GM10266 (cell line): ENCODE data around the gene MIF4GD.
A peak's percentile ranks its signal among the peaks of the same experiment; 100 is the strongest.

Experiments
- DNase-seq: peaks from one replicate; pipeline ENCODE4 v3.0.0; 2012; ENCODE audit errors: extremely low spot score
- CTCF ChIP-seq: IDR thresholded peaks from 2 replicates; pipeline ENCODE4 v1.5.1; 2012; ENCODE audit warnings: mild to moderate bottlenecking, low read depth; ENCODE audit not compliant: control insufficient read depth, insufficient read depth; ENCODE audit errors: missing control alignments

MIF4GD gene

GRCh38 chr17:75250009-75250471 lies 21.0 kb downstream of the MIF4GD start:
- peak; percentile 85 for DNase-seq
- TF ChIP-seq CTCF, result no peak

- TF ChIP-seq CTCF, result no peak
- no peak for DNase-seq
These were observed 21.5 kb downstream of the MIF4GD start for GRCh38 chr17:75249564-75249963.

- no peak for TF ChIP-seq CTCF
- DNase-seq, result no peak
These were observed 24.6 kb downstream of the MIF4GD start for GRCh38 chr17:75246404-75246803.

- no peak for DNase-seq
- TF ChIP-seq CTCF, result no peak
These were observed 26.0 kb downstream of the MIF4GD start for GRCh38 chr17:75245011-75245410.

GRCh38 chr17:75244133-75244866 lies 26.7 kb downstream of the MIF4GD start:
- TF ChIP-seq CTCF, result no peak
- DNase-seq, result peak; percentile 48

- peak; percentile 45 for DNase-seq
- TF ChIP-seq CTCF, result no peak
These were observed 28.5 kb downstream of the MIF4GD start for GRCh38 chr17:75242461-75243042.

GRCh38 chr17:75241996-75242460 lies 29.0 kb downstream of the MIF4GD start:
- no peak for DNase-seq
- TF ChIP-seq CTCF, result no peak
